Activated T-cell treated with anti-CD3 and anti-CD28 coated beads, Interleukin-2, amount 50 U/mL, for 24 hours (primary cell): ENCODE measurements around the gene TEAD1.
A peak's percentile ranks its signal among the peaks of the same experiment; 100 is the strongest.

ENCODE experiments used
- DNase-seq: peaks from one replicate; pipeline ENCODE4 v3.0.0-alpha.2; 2020
- H3K27ac Mint-ChIP-seq: 2 replicates; pipeline ENCODE4 v1.8.0; 2020; ENCODE audit warnings: mild to moderate bottlenecking, mixed read lengths
- H3K27me3 Mint-ChIP-seq: 2 replicates; pipeline ENCODE4 v1.8.0; 2020; ENCODE audit warnings: mixed read lengths
- H3K36me3 Mint-ChIP-seq: 2 replicates; pipeline ENCODE4 v1.8.0; 2020; ENCODE audit warnings: low read depth, mixed read lengths
- H3K4me1 Mint-ChIP-seq: 2 replicates; pipeline ENCODE4 v1.8.0; 2020; ENCODE audit warnings: low read depth, mixed read lengths
- H3K4me3 Mint-ChIP-seq: 2 replicates; pipeline ENCODE4 v1.8.0; 2020; ENCODE audit warnings: mild to moderate bottlenecking, moderate library complexity, mixed read lengths
- H3K9me3 Mint-ChIP-seq: 2 replicates; pipeline ENCODE4 v1.8.0; 2020; ENCODE audit warnings: mixed read lengths

The TEAD1 gene

GRCh38 chr11:12646478-12646877, 27.7 kb upstream of the TEAD1 start:
- Mint-ChIP-seq H3K27me3 (peaks cover 8% of the 10 kb centered on the region), H3K36me3 (no peaks in the 10 kb centered on the region), H3K9me3 (no peaks in the 10 kb centered on the region), H3K4me3 (no peak overlapping the region), H3K27ac (no peak overlapping the region), H3K4me1 (no peaks in the 10 kb centered on the region)
- no peak for DNase-seq

GRCh38 chr11:12653729-12654128, 20.5 kb upstream of the TEAD1 start:
- no peak overlapping the region for H3K27ac Mint-ChIP-seq
- H3K4me3 Mint-ChIP-seq, result no peak overlapping the region
- H3K27me3 Mint-ChIP-seq, result peaks cover 6% of the 10 kb centered on the region
- no peaks in the 10 kb centered on the region for H3K4me1 Mint-ChIP-seq
- H3K36me3 Mint-ChIP-seq, result no peaks in the 10 kb centered on the region
- peaks cover 4% of the 10 kb centered on the region for H3K9me3 Mint-ChIP-seq
- DNase-seq, result no peak

- DNase-seq, result no peak
- Mint-ChIP-seq H3K27ac (no peak overlapping the region), H3K27me3 (peaks cover 24% of the 10 kb centered on the region), H3K4me1 (no peaks in the 10 kb centered on the region), H3K9me3 (peaks cover 4% of the 10 kb centered on the region), H3K4me3 (no peak overlapping the region), H3K36me3 (no peaks in the 10 kb centered on the region)
Measured at GRCh38 chr11:12655842-12656241, 18.4 kb upstream of the TEAD1 start.

- H3K4me3 Mint-ChIP-seq, result no peak overlapping the region
- H3K27me3 Mint-ChIP-seq, result peaks cover 34% of the 10 kb centered on the region
- no peaks in the 10 kb centered on the region for H3K4me1 Mint-ChIP-seq
- no peak for DNase-seq
- peaks cover 4% of the 10 kb centered on the region for H3K9me3 Mint-ChIP-seq
- no peaks in the 10 kb centered on the region for H3K36me3 Mint-ChIP-seq
- no peak overlapping the region for H3K27ac Mint-ChIP-seq
Measured at GRCh38 chr11:12657336-12657735, 16.9 kb upstream of the TEAD1 start.

- Mint-ChIP-seq H3K9me3 (peaks cover 4% of the 10 kb centered on the region), H3K27me3 (peaks cover 35% of the 10 kb centered on the region), H3K27ac (no peak overlapping the region), H3K36me3 (no peaks in the 10 kb centered on the region), H3K4me3 (no peak overlapping the region), H3K4me1 (no peaks in the 10 kb centered on the region)
- DNase-seq, result no peak
Measured at GRCh38 chr11:12657981-12658380, 16.2 kb upstream of the TEAD1 start.

- no peaks in the 10 kb centered on the region for H3K36me3 Mint-ChIP-seq
Measured at GRCh38 chr11:12662101-12662689, 12.0 kb upstream of the TEAD1 start.

GRCh38 chr11:12664385-12664784, 9.8 kb upstream of the TEAD1 start:
- H3K27me3 Mint-ChIP-seq, result peaks cover 72% of the 10 kb centered on the region
- H3K4me1 Mint-ChIP-seq, result no peaks in the 10 kb centered on the region
- no peak overlapping the region for H3K27ac Mint-ChIP-seq
- no peak for DNase-seq
- H3K4me3 Mint-ChIP-seq, result no peak overlapping the region
- H3K36me3 Mint-ChIP-seq, result no peaks in the 10 kb centered on the region
- H3K9me3 Mint-ChIP-seq, result no peaks in the 10 kb centered on the region

More at GRCh38 chr11:12662101-12662689, 12.0 kb upstream of the TEAD1 start:
- H3K4me3 Mint-ChIP-seq, result no peak overlapping the region
- peaks cover 62% of the 10 kb centered on the region for H3K27me3 Mint-ChIP-seq
- H3K9me3 Mint-ChIP-seq, result no peaks in the 10 kb centered on the region
- H3K4me1 Mint-ChIP-seq, result no peaks in the 10 kb centered on the region
- no peak for DNase-seq
- no peak overlapping the region for H3K27ac Mint-ChIP-seq

GRCh38 chr11:12666915-12667314, 7.3 kb upstream of the TEAD1 start:
- Mint-ChIP-seq H3K27me3 (peaks cover 74% of the 10 kb centered on the region), H3K9me3 (no peaks in the 10 kb centered on the region), H3K27ac (no peak overlapping the region), H3K36me3 (no peaks in the 10 kb centered on the region), H3K4me3 (no peak overlapping the region), H3K4me1 (no peaks in the 10 kb centered on the region)
- no peak for DNase-seq

- Mint-ChIP-seq H3K4me1 (no peaks in the 10 kb centered on the region), H3K4me3 (no peak overlapping the region), H3K9me3 (no peaks in the 10 kb centered on the region), H3K36me3 (no peaks in the 10 kb centered on the region), H3K27me3 (peaks cover 76% of the 10 kb centered on the region), H3K27ac (no peak overlapping the region)
- DNase-seq, result no peak
Measured at GRCh38 chr11:12667646-12668045, 6.6 kb upstream of the TEAD1 start.

GRCh38 chr11:12668166-12668565, 6.1 kb upstream of the TEAD1 start:
- Mint-ChIP-seq H3K36me3 (no peaks in the 10 kb centered on the region), H3K4me1 (peaks cover under 1% of the 10 kb centered on the region), H3K9me3 (no peaks in the 10 kb centered on the region), H3K27me3 (peaks cover 80% of the 10 kb centered on the region), H3K4me3 (no peak overlapping the region), H3K27ac (no peak overlapping the region)
- DNase-seq, result no peak

GRCh38 chr11:12669930-12670329, 4.3 kb upstream of the TEAD1 start:
- H3K36me3 Mint-ChIP-seq, result no peaks in the 10 kb centered on the region
- peaks cover 74% of the 10 kb centered on the region for H3K27me3 Mint-ChIP-seq
- DNase-seq, result no peak
- H3K9me3 Mint-ChIP-seq, result no peaks in the 10 kb centered on the region
- H3K4me1 Mint-ChIP-seq, result peaks cover 7% of the 10 kb centered on the region
- no peak overlapping the region for H3K27ac Mint-ChIP-seq
- no peak overlapping the region for H3K4me3 Mint-ChIP-seq

- DNase-seq, result no peak
- Mint-ChIP-seq H3K27ac (no peak overlapping the region), H3K27me3 (peaks cover 75% of the 10 kb centered on the region), H3K9me3 (no peaks in the 10 kb centered on the region), H3K4me3 (no peak overlapping the region), H3K36me3 (no peaks in the 10 kb centered on the region), H3K4me1 (peaks cover 9% of the 10 kb centered on the region)
Measured at GRCh38 chr11:12671370-12671769, 2.9 kb upstream of the TEAD1 start.

- Mint-ChIP-seq H3K36me3 (no peaks in the 10 kb centered on the region), H3K4me3 (peak overlapping the region; percentile 72), H3K27me3 (peaks cover 81% of the 10 kb centered on the region), H3K9me3 (no peaks in the 10 kb centered on the region), H3K4me1 (peaks cover 9% of the 10 kb centered on the region), H3K27ac (no peak overlapping the region)
- DNase-seq, result no peak
Measured at GRCh38 chr11:12673601-12673923, 659 bp upstream of the TEAD1 start.

GRCh38 chr11:12674571-12674935, 332 bp downstream of the TEAD1 start:
- Mint-ChIP-seq H3K36me3 (no peaks in the 10 kb centered on the region), H3K9me3 (no peaks in the 10 kb centered on the region), H3K27ac (no peak overlapping the region), H3K4me3 (no peak overlapping the region), H3K4me1 (peaks cover 9% of the 10 kb centered on the region), H3K27me3 (peaks cover 81% of the 10 kb centered on the region)
- DNase-seq, result no peak

GRCh38 chr11:12674936-12675696, 895 bp downstream of the TEAD1 start:
- DNase-seq, result peak; percentile 36
- H3K36me3 Mint-ChIP-seq, result no peaks in the 10 kb centered on the region
- H3K27ac Mint-ChIP-seq, result peak overlapping the region; percentile 37
- H3K27me3 Mint-ChIP-seq, result peaks cover 80% of the 10 kb centered on the region
- peak overlapping the region; percentile 69 for H3K4me3 Mint-ChIP-seq
- peaks cover 10% of the 10 kb centered on the region for H3K4me1 Mint-ChIP-seq
- no peaks in the 10 kb centered on the region for H3K9me3 Mint-ChIP-seq
